ENCODE results near the gene YAE1.

YAE1 gene

DNA sequence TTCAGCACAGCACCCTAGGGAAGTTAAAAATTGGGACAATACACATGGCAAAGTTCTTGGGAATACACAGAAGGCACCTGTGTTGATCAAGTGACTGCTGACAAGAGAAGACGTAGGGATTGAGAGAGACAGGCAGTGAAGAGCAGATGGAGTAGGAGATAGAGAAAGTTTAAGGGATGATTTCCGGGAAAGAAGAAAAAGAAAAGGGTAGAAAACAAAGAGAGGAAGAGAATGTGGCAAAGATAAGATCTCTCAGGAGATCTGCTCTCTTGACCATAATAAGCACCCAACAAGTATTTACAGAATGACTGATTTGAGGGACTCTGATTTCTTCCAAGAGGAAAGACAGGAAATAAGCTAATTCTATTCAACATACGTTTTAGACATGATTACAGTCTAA, 42.1 kb downstream of the YAE1 start:
- H3K27ac Mint-ChIP-seq: peak overlapping the region; percentile 4
- no peaks in the 10 kb centered on the region for H3K36me3 Mint-ChIP-seq (ENCODE audit: low read depth)
- peaks cover 20% of the 10 kb centered on the region for H3K27me3 Mint-ChIP-seq
- H3K4me1 Mint-ChIP-seq (ENCODE audit: low read depth): peaks cover 60% of the 10 kb centered on the region
- H3K9me3 Mint-ChIP-seq: no peaks in the 10 kb centered on the region
- H3K4me3 Mint-ChIP-seq: no peak overlapping the region

DNA sequence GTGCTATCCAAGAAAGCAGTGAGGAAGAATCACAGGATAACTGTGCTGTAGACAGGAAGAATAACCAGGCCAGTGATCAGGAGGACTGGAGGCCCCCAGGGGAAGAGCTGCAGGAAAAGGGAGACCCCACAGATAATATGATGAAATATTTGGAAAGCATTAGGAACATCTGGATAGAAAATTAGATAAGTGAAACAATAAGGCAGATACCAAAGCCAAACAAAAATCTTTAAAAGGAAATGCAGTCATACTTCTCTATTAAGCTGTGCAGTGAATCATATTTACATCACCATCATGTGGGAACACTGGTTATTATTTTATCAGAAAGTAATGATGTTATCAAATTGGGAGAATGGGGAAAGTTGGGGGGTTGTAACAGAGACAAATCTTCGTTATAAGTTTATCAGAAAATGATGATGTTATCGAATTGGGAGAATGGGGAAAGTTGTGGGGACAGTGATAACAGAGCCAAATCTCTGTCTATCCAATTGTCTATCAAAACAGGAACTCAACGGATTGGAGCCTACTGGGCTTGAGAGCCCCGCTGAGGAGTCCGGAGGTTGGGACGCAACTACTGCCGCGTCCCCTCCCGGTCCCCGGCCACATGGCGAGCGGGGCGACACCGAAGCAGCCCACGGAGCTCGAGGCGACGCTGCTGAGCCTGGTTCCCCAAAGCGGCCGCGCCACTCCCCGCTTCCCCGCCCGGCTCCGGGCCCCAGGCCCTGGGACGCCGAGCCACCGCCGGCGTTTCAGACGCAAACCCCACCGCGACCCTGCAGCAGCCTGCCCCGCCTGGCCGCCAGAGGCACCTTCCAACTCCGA, 43.1 kb downstream of the YAE1 start:
- no peaks in the 10 kb centered on the region for H3K9me3 Mint-ChIP-seq
- H3K27ac Mint-ChIP-seq: peak overlapping the region; percentile 68
- H3K4me1 Mint-ChIP-seq (ENCODE audit: low read depth): peaks cover 52% of the 10 kb centered on the region
- H3K27me3 Mint-ChIP-seq: peaks cover 24% of the 10 kb centered on the region
- H3K36me3 Mint-ChIP-seq (ENCODE audit: low read depth): no peaks in the 10 kb centered on the region
- peak overlapping the region; percentile 62 for H3K4me3 Mint-ChIP-seq

DNA sequence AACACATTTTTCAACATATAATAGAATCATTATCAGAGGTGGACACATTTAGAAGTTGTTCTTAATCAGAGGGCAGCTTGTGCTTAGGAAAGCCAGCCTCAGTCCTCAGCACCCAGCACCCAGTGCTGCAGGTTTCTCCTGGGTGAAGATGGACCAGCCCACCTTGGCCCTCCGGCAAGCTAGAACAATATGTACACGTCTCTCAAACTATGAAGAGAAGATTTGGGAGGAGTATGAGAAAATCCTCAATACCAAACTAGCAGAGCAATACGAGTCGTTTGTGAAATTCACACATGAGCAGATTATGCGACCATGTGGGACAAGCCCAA, 43.7 kb downstream of the YAE1 start:
- Mint-ChIP-seq H3K27ac (peak overlapping the region; percentile 68), H3K9me3 (no peaks in the 10 kb centered on the region), H3K4me3 (peak overlapping the region; percentile 62), H3K36me3 (ENCODE audit: low read depth) (no peaks in the 10 kb centered on the region), H3K4me1 (ENCODE audit: low read depth) (peaks cover 46% of the 10 kb centered on the region), H3K27me3 (peaks cover 25% of the 10 kb centered on the region)

DNA sequence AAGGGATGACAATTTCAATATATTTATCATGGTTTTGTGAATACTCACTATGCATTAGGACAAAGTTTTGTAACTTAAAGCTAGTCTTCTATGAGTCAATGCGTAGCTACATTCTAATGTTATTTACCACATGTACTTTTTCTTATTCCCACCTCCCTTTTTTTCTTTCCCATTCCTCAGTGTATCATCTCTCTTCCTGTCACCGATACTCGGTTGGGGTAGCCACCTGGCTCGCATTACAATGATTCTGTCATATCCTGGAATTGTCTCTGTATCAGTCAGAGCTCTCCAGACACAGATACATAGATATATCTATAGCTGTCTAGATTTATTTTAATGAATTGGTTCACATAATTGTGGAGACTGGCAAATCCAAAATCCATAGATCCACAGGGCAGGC, 47.4 kb downstream of the YAE1 start:
- H3K27me3 Mint-ChIP-seq: peaks cover 25% of the 10 kb centered on the region
- no peak overlapping the region for H3K27ac Mint-ChIP-seq
- H3K4me3 Mint-ChIP-seq: no peak overlapping the region
- H3K36me3 Mint-ChIP-seq (ENCODE audit: low read depth): no peaks in the 10 kb centered on the region
- H3K9me3 Mint-ChIP-seq: no peaks in the 10 kb centered on the region
- peaks cover 18% of the 10 kb centered on the region for H3K4me1 Mint-ChIP-seq (ENCODE audit: low read depth)

DNA sequence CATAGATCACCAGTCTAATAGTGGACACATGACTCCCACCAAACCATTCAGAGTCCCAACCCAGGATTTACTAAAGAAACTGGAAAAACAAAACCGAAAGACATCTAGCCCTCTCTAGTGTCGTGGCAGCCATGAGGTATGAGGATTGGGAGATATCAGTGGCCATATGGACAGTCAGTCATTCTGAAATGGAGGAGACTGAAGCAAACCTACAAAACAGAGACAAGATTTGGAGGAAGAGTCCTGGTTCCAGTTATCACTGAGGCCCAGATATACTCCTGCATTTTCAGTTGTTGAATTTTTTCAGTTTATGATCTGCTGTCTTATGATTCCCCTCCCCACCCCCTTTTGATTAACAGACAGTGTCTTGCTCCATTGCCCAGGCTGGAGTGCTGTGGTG, 48.1 kb downstream of the YAE1 start:
- peaks cover 19% of the 10 kb centered on the region for H3K27me3 Mint-ChIP-seq
- H3K4me3 Mint-ChIP-seq: no peak overlapping the region
- peaks cover 12% of the 10 kb centered on the region for H3K4me1 Mint-ChIP-seq (ENCODE audit: low read depth)
- H3K9me3 Mint-ChIP-seq: no peaks in the 10 kb centered on the region
- H3K36me3 Mint-ChIP-seq (ENCODE audit: low read depth): no peaks in the 10 kb centered on the region
- H3K27ac Mint-ChIP-seq: no peak overlapping the region

DNA sequence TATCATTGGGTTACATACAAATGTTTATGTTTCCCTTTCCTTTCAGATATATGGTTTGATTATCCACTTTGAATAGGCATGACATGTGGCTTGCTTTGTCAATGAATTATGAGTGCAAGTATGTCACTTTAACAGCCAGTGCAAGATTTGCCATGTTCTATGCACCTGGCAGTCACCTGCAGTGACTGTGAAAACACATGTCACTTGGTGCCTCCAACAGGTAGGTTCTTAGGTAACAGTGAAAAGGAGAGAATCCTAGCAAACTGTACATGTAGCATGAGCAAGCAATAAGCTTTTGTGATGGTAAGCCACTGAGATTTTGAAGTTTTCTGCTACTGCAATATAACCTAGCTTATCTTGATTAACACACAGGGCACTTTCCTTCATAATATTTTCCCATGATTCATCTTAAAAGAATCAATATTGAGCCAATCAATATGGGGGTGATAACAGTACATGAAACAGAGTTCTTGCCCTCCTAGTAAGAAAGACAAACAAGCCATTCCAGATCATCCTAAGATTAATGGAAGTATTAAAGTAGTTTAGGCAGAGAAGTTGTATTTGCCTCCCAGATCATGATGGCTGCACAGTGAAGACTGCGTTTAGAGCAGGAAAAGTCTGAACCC, 49.3 kb downstream of the YAE1 start:
- no peak overlapping the region for H3K27ac Mint-ChIP-seq
- H3K27me3 Mint-ChIP-seq: peaks cover 13% of the 10 kb centered on the region
- no peaks in the 10 kb centered on the region for H3K9me3 Mint-ChIP-seq
- H3K4me3 Mint-ChIP-seq: no peak overlapping the region
- H3K4me1 Mint-ChIP-seq (ENCODE audit: low read depth): peaks cover 2% of the 10 kb centered on the region
- no peaks in the 10 kb centered on the region for H3K36me3 Mint-ChIP-seq (ENCODE audit: low read depth)

DNA sequence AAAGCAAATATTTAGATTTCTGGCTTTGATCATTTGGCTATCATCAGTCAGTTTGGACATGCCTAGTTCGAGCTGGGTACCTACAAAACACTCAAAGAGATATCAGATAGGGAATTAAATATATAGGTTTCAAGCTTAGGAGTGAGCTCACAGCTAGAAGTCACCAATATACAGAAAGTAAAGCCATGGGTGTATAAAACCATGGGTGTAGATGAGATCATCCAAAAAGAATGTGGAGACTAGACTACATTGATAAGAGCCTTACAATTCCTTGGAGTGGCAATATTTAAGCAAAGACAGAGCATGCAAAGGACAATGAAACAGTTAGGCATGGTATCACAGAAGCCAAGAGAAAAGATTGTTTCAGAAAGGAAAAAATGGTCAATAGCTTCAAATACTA, 49.9 kb downstream of the YAE1 start:
- peaks cover 9% of the 10 kb centered on the region for H3K27me3 Mint-ChIP-seq
- H3K4me1 Mint-ChIP-seq (ENCODE audit: low read depth): no peaks in the 10 kb centered on the region
- H3K9me3 Mint-ChIP-seq: no peaks in the 10 kb centered on the region
- H3K36me3 Mint-ChIP-seq (ENCODE audit: low read depth): no peaks in the 10 kb centered on the region
- H3K4me3 Mint-ChIP-seq: no peak overlapping the region
- H3K27ac Mint-ChIP-seq: no peak overlapping the region

DNA sequence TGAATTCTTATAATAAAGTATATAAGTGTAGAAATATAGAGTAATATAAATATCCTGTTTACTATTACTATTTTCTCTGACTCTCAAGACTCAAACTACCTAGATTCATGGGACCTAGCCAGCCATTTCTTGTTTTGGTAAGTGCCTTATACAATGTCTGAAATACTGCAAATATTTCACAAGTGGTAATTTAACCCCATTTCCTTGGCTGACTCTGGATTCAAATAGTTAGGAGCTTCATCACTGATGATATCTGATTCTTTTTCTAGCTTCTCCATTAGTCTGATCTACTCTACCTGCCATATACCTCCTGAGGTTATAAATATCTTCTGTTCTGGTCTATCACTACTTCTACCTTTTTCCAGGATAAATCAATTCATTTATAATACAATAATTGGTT, 50.8 kb downstream of the YAE1 start:
- peaks cover 9% of the 10 kb centered on the region for H3K27me3 Mint-ChIP-seq
- H3K36me3 Mint-ChIP-seq (ENCODE audit: low read depth): no peaks in the 10 kb centered on the region
- no peak overlapping the region for H3K4me3 Mint-ChIP-seq
- H3K4me1 Mint-ChIP-seq (ENCODE audit: low read depth): peaks cover 5% of the 10 kb centered on the region
- no peaks in the 10 kb centered on the region for H3K9me3 Mint-ChIP-seq
- H3K27ac Mint-ChIP-seq: no peak overlapping the region

DNA sequence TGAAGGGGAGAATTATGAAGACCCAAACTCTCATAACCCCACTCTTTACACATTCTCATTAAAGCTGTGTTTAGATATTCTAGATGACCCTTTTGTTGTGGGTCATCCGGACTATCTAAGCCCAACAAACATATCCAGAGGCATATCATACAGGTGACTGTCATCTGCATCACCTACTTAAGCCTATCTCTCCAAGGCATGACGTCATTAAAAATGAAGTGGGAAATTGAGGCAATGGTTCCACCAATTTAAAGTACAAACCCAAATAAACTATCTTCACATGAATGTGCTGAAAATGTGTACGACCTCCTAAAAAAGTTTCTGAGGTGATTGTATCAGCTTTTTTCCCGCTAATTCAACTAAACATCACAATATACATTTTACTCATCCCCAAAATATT, 52.7 kb downstream of the YAE1 start:
- peaks cover 13% of the 10 kb centered on the region for H3K4me1 Mint-ChIP-seq (ENCODE audit: low read depth)
- no peaks in the 10 kb centered on the region for H3K36me3 Mint-ChIP-seq (ENCODE audit: low read depth)
- no peak overlapping the region for H3K27ac Mint-ChIP-seq

DNA sequence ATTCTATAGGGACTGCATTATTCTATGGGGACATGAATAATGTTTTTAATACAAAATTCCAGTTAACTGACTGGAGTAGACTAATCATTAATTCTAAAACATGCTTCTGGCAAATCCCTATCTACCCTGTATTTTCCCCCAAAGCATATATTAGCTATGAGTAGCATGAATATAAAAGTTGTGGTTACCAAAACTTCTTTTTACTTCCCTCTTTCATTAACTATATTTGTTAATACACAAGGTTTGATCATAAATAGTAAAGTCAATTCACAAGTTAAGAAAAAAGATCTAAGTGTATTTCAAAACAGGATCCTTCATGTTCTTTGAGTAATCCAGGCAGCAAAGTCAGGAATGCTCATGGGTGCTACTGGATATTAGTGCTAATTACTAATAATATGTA, 54.3 kb downstream of the YAE1 start:
- Mint-ChIP-seq H3K36me3 (ENCODE audit: low read depth) (no peaks in the 10 kb centered on the region), H3K4me3 (no peak overlapping the region), H3K27me3 (peaks cover 4% of the 10 kb centered on the region), H3K4me1 (ENCODE audit: low read depth) (peaks cover 28% of the 10 kb centered on the region), H3K9me3 (no peaks in the 10 kb centered on the region), H3K27ac (no peak overlapping the region)

More for the DNA sequence above, 52.7 kb downstream of the YAE1 start:
- H3K4me3 Mint-ChIP-seq: no peak overlapping the region
- H3K27me3 Mint-ChIP-seq: peaks cover 9% of the 10 kb centered on the region
- H3K9me3 Mint-ChIP-seq: no peaks in the 10 kb centered on the region

DNA sequence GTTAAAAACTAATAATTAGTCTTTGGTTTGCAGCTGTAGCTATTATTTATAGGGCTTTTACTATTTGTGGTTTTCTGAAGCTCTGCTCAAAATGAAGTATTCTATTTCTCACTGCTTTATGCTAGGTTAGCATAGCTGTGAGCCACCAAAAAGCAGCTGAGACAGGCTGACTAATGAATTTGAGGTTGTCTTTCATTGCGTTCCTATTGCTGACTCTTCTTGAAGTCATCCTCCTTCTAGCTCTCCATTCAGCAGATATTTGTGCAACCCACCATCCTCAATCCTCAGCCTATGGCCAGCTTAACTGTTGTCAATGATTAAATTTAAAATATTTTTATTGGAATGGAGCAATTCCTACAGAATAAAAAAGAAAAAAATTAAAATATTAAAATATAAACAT, 55.1 kb downstream of the YAE1 start:
- no peaks in the 10 kb centered on the region for H3K27me3 Mint-ChIP-seq
- H3K9me3 Mint-ChIP-seq: no peaks in the 10 kb centered on the region
- no peak overlapping the region for H3K27ac Mint-ChIP-seq
- no peak overlapping the region for H3K4me3 Mint-ChIP-seq
- H3K4me1 Mint-ChIP-seq (ENCODE audit: low read depth): peaks cover 35% of the 10 kb centered on the region
- peaks cover 3% of the 10 kb centered on the region for H3K36me3 Mint-ChIP-seq (ENCODE audit: low read depth)

DNA sequence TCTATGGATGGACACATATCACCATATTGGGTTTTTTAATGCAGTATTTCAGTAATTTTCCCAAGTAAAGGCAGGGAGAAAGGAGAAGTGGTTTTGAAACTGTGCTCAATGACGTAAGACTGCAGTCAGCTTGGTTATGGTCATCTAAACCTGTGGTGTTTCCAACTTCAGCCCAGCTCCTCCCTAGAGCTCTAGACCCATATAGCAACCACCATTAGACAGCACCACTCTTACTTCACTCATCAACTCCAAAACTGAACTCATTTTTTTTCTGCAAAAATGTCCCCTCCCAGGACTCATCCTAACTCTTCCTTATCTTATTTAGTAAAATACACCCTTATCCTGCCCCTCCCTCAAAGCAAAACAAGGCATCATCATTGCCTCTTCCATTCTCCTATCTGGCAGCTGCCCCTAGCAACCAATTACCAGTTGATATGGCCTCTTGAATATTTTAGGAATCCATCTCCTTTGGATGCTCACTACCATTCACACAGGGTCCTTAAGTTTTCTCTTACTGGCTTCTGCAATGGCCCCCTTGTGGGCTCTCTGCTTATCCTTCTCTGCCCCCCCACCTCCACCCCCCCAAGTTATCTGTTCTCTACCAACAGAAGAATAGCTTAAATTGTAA, 55.7 kb downstream of the YAE1 start:
- no peaks in the 10 kb centered on the region for H3K9me3 Mint-ChIP-seq
- H3K27ac Mint-ChIP-seq: peak overlapping the region; percentile 85

More for the DNA sequence above, 55.7 kb downstream of the YAE1 start:
- Mint-ChIP-seq H3K4me3 (peak overlapping the region; percentile 93), H3K4me1 (ENCODE audit: low read depth) (peaks cover 42% of the 10 kb centered on the region), H3K36me3 (ENCODE audit: low read depth) (peaks cover 3% of the 10 kb centered on the region), H3K27me3 (no peaks in the 10 kb centered on the region)

All from stimulated activated naive CD8-positive, alpha-beta T cell treated with anti-CD3 and anti-CD28 coated beads, Interleukin-15, Interleukin-2, amounts not matched to agents 100 ng/mL and 50 ng/mL, for 24 hours (primary cell).